ENCODE results near the gene CCNG1. TPM values are rescaled to one million over a fixed set of nuclear protein-coding genes. Genes with fewer than 3 reads are reported as not detected.

Gene CCNG1

Small RNA genes lying within 50 kb of the gene (small RNA-seq; reads per million reads assigned to genes)
- not detected for gene AC008723.1
